DND-41 (cell line): ENCODE measurements around the gene SUN2.
A peak's percentile ranks its signal among the peaks of the same experiment; 100 is the strongest.

Source experiments
- ATAC-seq: fragments of 200-7000 bp; cut with Tn5 transposase; 3 replicates; pipeline ENCODE4 v1.9.1; 2021; ENCODE audit warnings: low read depth; ENCODE audit not compliant: insufficient read depth
- DNase-seq: peaks from one replicate; pipeline ENCODE4 v3.0.0-alpha.2; 2020
- H2AFZ ChIP-seq: 2 replicates; pipeline ENCODE4 v1.6.0; 2012; ENCODE audit warnings: low read depth, low read length
- H3K27ac ChIP-seq: 2 replicates; pipeline ENCODE4 v1.5.1; 2012; ENCODE audit warnings: low read length, inconsistent platforms
- H3K27me3 ChIP-seq: fragments of 200-600 bp; sonication (generic); 2 replicates; pipeline ENCODE4 v1.6.0; 2012; ENCODE audit warnings: low read length, mild to moderate bottlenecking, inconsistent platforms; ENCODE audit not compliant: insufficient read depth, poor library complexity
- H3K36me3 ChIP-seq: 2 replicates; pipeline ENCODE4 v1.5.1; 2012; ENCODE audit warnings: low read length, inconsistent platforms; ENCODE audit not compliant: insufficient read depth
- H3K4me1 ChIP-seq: 2 replicates; pipeline ENCODE4 v1.5.1; 2012; ENCODE audit warnings: mild to moderate bottlenecking, low read length; ENCODE audit not compliant: insufficient read depth
- H3K4me2 ChIP-seq: 2 replicates; pipeline ENCODE4 v1.6.0; 2012; ENCODE audit warnings: mild to moderate bottlenecking, moderate library complexity, low read length, inconsistent platforms; ENCODE audit not compliant: insufficient read depth
- H3K4me3 ChIP-seq, 2 experiments: fragments of 200-600 bp in 1 of 2; shearing (Covaris generic) in 1 of 2; 2 replicates each; pipeline ENCODE4 v1.5.1; 2012 to 2016; ENCODE audit warnings: inconsistent platforms in 2 of 2, low read length in 2 of 2, mild to moderate bottlenecking in 2 of 2, low read depth in 1 of 2, moderate library complexity in 1 of 2
- H3K79me2 ChIP-seq: 2 replicates; pipeline ENCODE4 v1.6.0; 2012; ENCODE audit warnings: low read length, inconsistent platforms; ENCODE audit not compliant: insufficient read depth
- H3K9ac ChIP-seq: 2 replicates; pipeline ENCODE4 v1.6.0; 2012; ENCODE audit warnings: low read depth, mild to moderate bottlenecking, inconsistent platforms, low read length, moderate library complexity
- H3K9me3 ChIP-seq: 2 replicates; pipeline ENCODE4 v1.5.1; 2012; ENCODE audit warnings: low read length, moderate library complexity, mild to moderate bottlenecking, inconsistent platforms; ENCODE audit not compliant: insufficient read depth, severe bottlenecking
- H4K20me1 ChIP-seq: 2 replicates; pipeline ENCODE4 v1.6.0; 2012; ENCODE audit warnings: low read length; ENCODE audit not compliant: insufficient read depth
- CTCF ChIP-seq: IDR thresholded peaks from 2 replicates; pipeline ENCODE4 v1.5.1; 2012; ENCODE audit warnings: borderline replicate concordance, low read length, moderate library complexity, mild to moderate bottlenecking; ENCODE audit not compliant: poor library complexity, severe bottlenecking; ENCODE audit errors: extremely low read depth
- EZH2 ChIP-seq: IDR thresholded peaks from 3 replicates; pipeline ENCODE4 v1.6.1; 2012; ENCODE audit warnings: borderline replicate concordance, low read depth, mild to moderate bottlenecking, moderate library complexity, low read length, inconsistent platforms; ENCODE audit not compliant: severe bottlenecking

SUN2 gene

GRCh38 chr22:38707346-38707745 is 48.5 kb downstream of the SUN2 start:
- Histone ChIP-seq H3K27me3 (no peaks in the 10 kb centered on the region), H3K36me3 (peaks cover 47% of the 10 kb centered on the region), H3K79me2 (peaks cover 66% of the 10 kb centered on the region), H4K20me1 (peaks cover 51% of the 10 kb centered on the region), H3K9ac (peak overlapping the region; percentile 84), H3K9me3 (no peaks in the 10 kb centered on the region), H3K27ac (peak overlapping the region; percentile 80), H3K4me3 (peak overlapping the region; percentile 67 to 69), H3K4me1 (peaks cover 37% of the 10 kb centered on the region), H2AFZ (no peak overlapping the region), H3K4me2 (peak overlapping the region; percentile 76)
- TF ChIP-seq EZH2 = no peak
- TF ChIP-seq CTCF = no peak
- DNase-seq = no peak
- no peak for ATAC-seq

- Histone ChIP-seq H2AFZ (no peak overlapping the region), H3K79me2 (peaks cover 61% of the 10 kb centered on the region), H3K4me1 (peaks cover 39% of the 10 kb centered on the region)
These were observed 49.0 kb downstream of the SUN2 start for GRCh38 chr22:38706901-38707195.

GRCh38 chr22:38706101-38706900 is 49.5 kb downstream of the SUN2 start:
- Histone ChIP-seq H3K27ac (peak overlapping the region; percentile 80), H3K79me2 (peaks cover 58% of the 10 kb centered on the region), H3K4me2 (peak overlapping the region; percentile 76), H3K4me3 (peak overlapping the region; percentile 67 to 69), H3K36me3 (peaks cover 40% of the 10 kb centered on the region), H3K9ac (peak overlapping the region; percentile 84), H3K9me3 (no peaks in the 10 kb centered on the region), H3K4me1 (peaks cover 45% of the 10 kb centered on the region), H3K27me3 (no peaks in the 10 kb centered on the region), H4K20me1 (peaks cover 44% of the 10 kb centered on the region), H2AFZ (peak overlapping the region; percentile 78)
- TF ChIP-seq CTCF = no peak
- no peak for TF ChIP-seq EZH2
- ATAC-seq = 0 out of 3 replicates have a peak, but pooled peaks have one; percentile 0
- peak; percentile 54 for DNase-seq

More at GRCh38 chr22:38706901-38707195, 49.0 kb downstream of the SUN2 start:
- H4K20me1 ChIP-seq = peaks cover 47% of the 10 kb centered on the region
- H3K27me3 ChIP-seq = no peaks in the 10 kb centered on the region
- peak overlapping the region; percentile 67 to 69 for H3K4me3 ChIP-seq
- peaks cover 42% of the 10 kb centered on the region for H3K36me3 ChIP-seq
- H3K9ac ChIP-seq = peak overlapping the region; percentile 84
- no peaks in the 10 kb centered on the region for H3K9me3 ChIP-seq
- peak overlapping the region; percentile 80 for H3K27ac ChIP-seq
- DNase-seq (no peak), ATAC-seq (no peak)
- no peak for TF ChIP-seq CTCF
- no peak for TF ChIP-seq EZH2
- H3K4me2 ChIP-seq = peak overlapping the region; percentile 76
